Measurements from ENCODE around the gene GPX1. TPM values are rescaled to one million over a fixed set of nuclear protein-coding genes. Genes with fewer than 3 reads are reported as not detected.

The GPX1 gene
- total RNA-seq, 1 experiment from 2014 or later, result 714 TPM

DNA sequence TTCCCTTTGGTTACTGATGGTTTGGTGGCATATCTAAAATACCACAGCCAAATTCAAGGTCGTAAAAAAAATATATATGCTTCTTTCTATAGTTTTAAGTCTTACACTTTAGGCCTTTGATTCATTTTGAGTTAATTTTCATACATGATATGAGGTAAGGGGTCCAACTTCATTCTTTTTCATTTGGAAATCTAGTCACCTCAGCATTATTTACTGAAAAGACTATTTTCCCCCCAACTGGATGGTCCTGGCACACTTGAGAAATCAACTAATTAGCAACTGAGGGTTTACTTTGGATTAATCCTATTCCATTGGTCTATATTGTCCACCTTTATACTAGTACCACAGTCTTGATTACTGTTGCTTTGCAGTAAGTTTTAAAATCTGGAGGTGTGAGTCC, 27.5 kb upstream of the GPX1 start:
- Histone ChIP-seq H3K27ac (ENCODE audit: low read length) (no peak overlapping the region), H3K4me2 (ENCODE audit: low read length) (no peak overlapping the region), H3K79me2 (ENCODE audit: low read length) (peaks cover 97% of the 10 kb centered on the region), H3K36me3 (ENCODE audit: low read depth, low read length) (no peaks in the 10 kb centered on the region; the same call in 1 of the 2 replicates), H3K4me3 (ENCODE audit: low read length) (no peak overlapping the region), H3K9ac (ENCODE audit: low read length) (no peak overlapping the region), H4K20me1 (ENCODE audit: low read length) (peaks cover 58% of the 10 kb centered on the region), H3F3A (ENCODE audit: low read length, unreplicated experiment) (no peaks in the 10 kb centered on the region), H3K27me3 (ENCODE audit: low read length) (no peaks in the 10 kb centered on the region), H3K9me2 (replicated peaks; ENCODE audit: low read length) (no peaks in the 10 kb centered on the region), H3K9me3 (ENCODE audit: low read length) (no peaks in the 10 kb centered on the region), H3K4me1 (ENCODE audit: insufficient read depth, low read length) (peaks cover 10% of the 10 kb centered on the region; the same call in 1 of the 2 replicates), H2AFZ (ENCODE audit: low read length) (no peak overlapping the region)
- POLR2A ChIA-PET (ENCODE audit: unreplicated experiment), result no interaction called here
- CTCF ChIA-PET, result no interaction called here
- no peak for ATAC-seq
- no peak for DNase-seq
- TF ChIP-seq CTCF (conservative IDR thresholded peaks at IDR 0.05; ENCODE audit: low read depth, low read length) (no peak), EZH2phosphoT487 (IDR thresholded peaks at IDR 0.05; ENCODE audit: borderline replicate concordance, low read length) (no peak), EZH2 (IDR thresholded peaks at IDR 0.05; ENCODE audit: low read length, unreplicated experiment) (no peak)
- BruUV-seq (replicated peaks), result no TSS peak
- intact Hi-C loops (cut with micrococcal nuclease), result no loop called here

- DNase-seq (no peak), ATAC-seq (no peak)
- Histone ChIP-seq H3K27me3 (ENCODE audit: low read length) (no peaks in the 10 kb centered on the region), H3K27ac (ENCODE audit: low read length) (no peak overlapping the region), H3K4me2 (ENCODE audit: low read length) (no peak overlapping the region), H3K4me3 (ENCODE audit: low read length) (no peak overlapping the region), H2AFZ (ENCODE audit: low read length) (no peak overlapping the region), H3K9me3 (ENCODE audit: low read length) (no peaks in the 10 kb centered on the region), H3K36me3 (ENCODE audit: low read depth, low read length) (no peaks in the 10 kb centered on the region; the same call in 1 of the 2 replicates), H3K79me2 (ENCODE audit: low read length) (peaks cover 96% of the 10 kb centered on the region), H4K20me1 (ENCODE audit: low read length) (peaks cover 52% of the 10 kb centered on the region), H3K9ac (ENCODE audit: low read length) (no peak overlapping the region), H3K4me1 (ENCODE audit: insufficient read depth, low read length) (peaks cover 8% of the 10 kb centered on the region), H3K9me2 (replicated peaks; ENCODE audit: low read length) (no peaks in the 10 kb centered on the region), H3F3A (ENCODE audit: low read length, unreplicated experiment) (peaks cover 7% of the 10 kb centered on the region)
- no peak for TF ChIP-seq CTCF (conservative IDR thresholded peaks at IDR 0.05; ENCODE audit: low read depth, low read length)
- TF ChIP-seq EZH2phosphoT487 (IDR thresholded peaks at IDR 0.05; ENCODE audit: borderline replicate concordance, low read length), result no peak
- no peak for TF ChIP-seq EZH2 (IDR thresholded peaks at IDR 0.05; ENCODE audit: low read length, unreplicated experiment)
- ChIA-PET CTCF (interaction anchor here (0.6 kb wide), 1 partner anchor 394 kb away, joined by 4 read pairs; no protein-coding TSS in a partner anchor), POLR2A (ENCODE audit: unreplicated experiment) (no interaction called here)
- BruUV-seq (replicated peaks), result no TSS peak
- intact Hi-C loops (cut with micrococcal nuclease), result no loop called here
These were observed 25.2 kb upstream of the GPX1 start for GRCh38 chr3:49383387-49383786.

DNA sequence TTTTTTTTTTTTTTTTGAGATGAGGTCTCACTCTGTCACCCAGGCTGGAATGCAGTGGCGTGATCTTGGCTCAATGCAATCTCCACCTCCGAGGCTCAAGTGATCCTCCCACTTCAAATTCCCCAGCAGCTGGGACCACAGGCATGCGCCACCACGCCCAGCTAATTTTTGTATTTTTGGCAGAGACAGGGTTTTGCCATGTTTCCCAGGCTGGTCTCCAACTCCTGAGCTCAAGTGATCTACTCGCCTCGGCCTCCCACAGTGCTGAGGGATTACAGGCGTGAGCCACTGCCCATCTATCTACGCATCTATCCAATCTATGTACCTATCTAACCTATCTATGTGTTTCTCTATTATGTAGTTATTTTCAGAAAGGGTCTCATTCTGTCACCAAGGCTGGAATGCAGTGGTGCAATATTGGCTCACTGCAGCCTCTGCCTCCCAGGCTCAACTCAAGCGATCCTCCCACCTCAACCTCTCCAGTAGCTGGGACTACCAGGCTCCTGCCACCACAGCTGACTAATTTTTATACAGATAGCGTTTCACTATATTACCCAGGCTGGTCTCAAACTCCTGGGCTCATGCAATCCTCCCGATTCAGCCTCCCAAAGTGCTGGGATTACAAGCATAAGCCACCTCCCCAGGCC, 20.2 kb upstream of the GPX1 start:
- H4K20me1 ChIP-seq (ENCODE audit: low read length), result peaks cover 35% of the 10 kb centered on the region
- peak; percentile 63 for ATAC-seq
- H2AFZ ChIP-seq (ENCODE audit: low read length), result no peak overlapping the region
- peak; percentile 44 for DNase-seq
- no peaks in the 10 kb centered on the region for H3K9me2 ChIP-seq (replicated peaks; ENCODE audit: low read length)
- no TSS peak for BruUV-seq (replicated peaks)
- H3K4me1 ChIP-seq (ENCODE audit: insufficient read depth, low read length), result peaks cover 6% of the 10 kb centered on the region
- no peaks in the 10 kb centered on the region for H3K9me3 ChIP-seq (ENCODE audit: low read length)
- CTCF ChIA-PET, result no interaction called here
- H3K4me3 ChIP-seq (ENCODE audit: low read length), result no peak overlapping the region
- POLR2A ChIA-PET (ENCODE audit: unreplicated experiment), result interaction anchor here (0.6 kb wide), 1 partner anchor 33 kb away, joined by 3 read pairs; the partner anchor contains the start of gene RHOA
- no peaks in the 10 kb centered on the region for H3K27me3 ChIP-seq (ENCODE audit: low read length)
- no peak overlapping the region for H3K9ac ChIP-seq (ENCODE audit: low read length)
- H3K79me2 ChIP-seq (ENCODE audit: low read length), result peaks cover 88% of the 10 kb centered on the region
- intact Hi-C loops (cut with micrococcal nuclease), result no loop called here
- peaks cover 8% of the 10 kb centered on the region for H3F3A ChIP-seq (ENCODE audit: low read length, unreplicated experiment)
- H3K27ac ChIP-seq (ENCODE audit: low read length), result 0 out of 2 replicates have a peak overlapping the region, but pooled peaks have one; percentile 29
- H3K36me3 ChIP-seq (ENCODE audit: low read depth, low read length), result peaks cover 11% of the 10 kb centered on the region
- TF ChIP-seq CTCF (conservative IDR thresholded peaks at IDR 0.05; ENCODE audit: low read depth, low read length), result no peak
- no peak for TF ChIP-seq EZH2 (IDR thresholded peaks at IDR 0.05; ENCODE audit: low read length, unreplicated experiment)
- TF ChIP-seq EZH2phosphoT487 (IDR thresholded peaks at IDR 0.05; ENCODE audit: borderline replicate concordance, low read length), result no peak
- peak overlapping the region; percentile 41; the same call in 1 of the 2 replicates for H3K4me2 ChIP-seq (ENCODE audit: low read length)

Measured in PC-3 (cell line).